H1 (cell line): Measurements from ENCODE around the gene CPA1. TPM values are rescaled to one million over a fixed set of nuclear protein-coding genes. Genes with fewer than 3 reads are reported as not detected.

Source experiments
- CTCF ChIA-PET: fragments of 300-600 bp; sonication (Branson Sonifier 250); formaldehyde crosslinking; loops from one replicate; lab custom pipeline; 2021; ENCODE audit not compliant: partially characterized antibody; lab: Charles Lee
- POLR2A ChIA-PET: fragments of 300-600 bp; sonication (Branson Sonifier 250); formaldehyde crosslinking; loops from one replicate; lab custom pipeline; 2021; ENCODE audit warnings: inconsistent platforms; ENCODE audit not compliant: partially characterized antibody; lab: Charles Lee
- DNase-seq, 2 experiments: peaks; one replicate each; pipeline versions ENCODE4 v3.0.0 to v3.0.0-alpha.2; 2010 to 2022; ENCODE audit warnings: low spot score in 2 of 2, low read depth in 1 of 2, mixed read lengths in 1 of 2
- FAIRE-seq: peaks from 2 replicates; lab custom pipeline; 2011; peaks lifted over from hg19 to GRCh38; lab: Jason Lieb, UNC
- H2AFZ ChIP-seq: 2 replicates; pipeline ENCODE4 v1.8.1; 2012; ENCODE audit warnings: low read length, inconsistent platforms
- H2AK5ac ChIP-seq: 2 replicates; pipeline ENCODE4 v1.6.1; 2013; ENCODE audit warnings: low read depth, low read length
- H2BK120ac ChIP-seq: replicated peaks from 2 replicates; pipeline ENCODE3; 2013; ENCODE audit warnings: low read depth, low read length, inconsistent platforms
- H2BK12ac ChIP-seq: 2 replicates; pipeline ENCODE4 v1.6.1; 2013; ENCODE audit warnings: low read depth, low read length
- H2BK15ac ChIP-seq: 2 replicates; pipeline ENCODE4 v1.6.1; 2013; ENCODE audit warnings: low read length
- H2BK20ac ChIP-seq: 2 replicates; pipeline ENCODE4 v1.6.1; 2013; ENCODE audit warnings: low read length
- H2BK5ac ChIP-seq: 2 replicates; pipeline ENCODE4 v1.6.1; 2013; ENCODE audit warnings: low read depth, low read length
- H3K14ac ChIP-seq: 2 replicates; pipeline ENCODE4 v1.6.1; 2013; ENCODE audit warnings: inconsistent platforms; ENCODE audit not compliant: insufficient read length
- H3K18ac ChIP-seq: 2 replicates; pipeline ENCODE4 v1.6.1; 2013; ENCODE audit warnings: low read length; ENCODE audit errors: extremely low read depth
- H3K23ac ChIP-seq: 2 replicates; pipeline ENCODE4 v1.6.1; 2013; ENCODE audit warnings: inconsistent platforms; ENCODE audit not compliant: insufficient read length
- H3K23me2 ChIP-seq: 2 replicates; pipeline ENCODE4 v1.6.1; 2013; ENCODE audit warnings: low read depth, low read length
- H3K27ac ChIP-seq: 2 replicates; pipeline ENCODE4 v1.6.1; 2011; ENCODE audit warnings: low read depth, low read length, inconsistent platforms
- H3K27me3 ChIP-seq, 4 experiments: replicated peaks in 1 of 4; 1 replicate in 1 of 4; 2 replicates in 3 of 4; pipeline versions ENCODE4 v1.6.1 to v1.8.1; 2011 to 2013; ENCODE audit warnings: low read length in 3 of 4, mild to moderate bottlenecking in 3 of 4, inconsistent platforms in 2 of 4, mixed read lengths in 2 of 4, moderate library complexity in 1 of 4; ENCODE audit not compliant: control insufficient read depth in 3 of 4, insufficient read depth in 3 of 4; ENCODE audit errors: extremely low read depth in 1 of 4
- H3K36me3 ChIP-seq, 4 experiments: 2 replicates each; pipeline versions ENCODE4 v1.6.1 to v1.8.1; 2011 to 2013; ENCODE audit warnings: mild to moderate bottlenecking in 4 of 4, low read length in 3 of 4, moderate library complexity in 2 of 4, control low read depth in 1 of 4, inconsistent platforms in 1 of 4; ENCODE audit not compliant: insufficient read depth in 4 of 4, control insufficient read depth in 2 of 4
- H3K4ac ChIP-seq: replicated peaks from 2 replicates; pipeline ENCODE3; 2013; ENCODE audit warnings: low read length, low read depth, mixed read lengths, inconsistent platforms; ENCODE audit not compliant: insufficient read length
- H3K4me1 ChIP-seq, 4 experiments: replicated peaks in 1 of 4; 1 replicate in 1 of 4; 2 replicates in 3 of 4; pipeline versions ENCODE4 v1.6.1 to v1.8.1; 2011 to 2013; ENCODE audit warnings: low read length in 3 of 4, inconsistent platforms in 2 of 4, mixed read lengths in 1 of 4; ENCODE audit not compliant: insufficient read depth in 4 of 4, control insufficient read depth in 3 of 4
- H3K4me2 ChIP-seq, 2 experiments: 2 replicates each; pipeline versions ENCODE4 v1.6.1 to v1.8.1; 2011 to 2013; ENCODE audit warnings: low read depth in 2 of 2, low read length in 2 of 2, control low read depth in 1 of 2, inconsistent platforms in 1 of 2, mild to moderate bottlenecking in 1 of 2; ENCODE audit not compliant: insufficient read depth in 1 of 2
- H3K4me3 ChIP-seq, 4 experiments: fragments of 200-600, 300-600 bp in 1 of 4; sonication (generic), shearing (Covaris generic), sonication (Bioruptor Twin) in 1 of 4; 2 replicates each; pipeline versions ENCODE4 v1.5.1 to v1.8.1; 2011 to 2016; ENCODE audit warnings: low read length in 4 of 4, low read depth in 3 of 4, control low read depth in 2 of 4, inconsistent platforms in 2 of 4, mild to moderate bottlenecking in 2 of 4, mixed read lengths in 1 of 4, moderate library complexity in 1 of 4; ENCODE audit not compliant: insufficient read depth in 2 of 4; ENCODE audit errors: extremely low read depth in 1 of 4
- H3K56ac ChIP-seq: replicated peaks from 2 replicates; pipeline ENCODE3; 2013; ENCODE audit warnings: low read depth, mild to moderate bottlenecking, mixed read lengths, low read length, inconsistent platforms; ENCODE audit not compliant: insufficient read length
- H3K79me1 ChIP-seq: 2 replicates; pipeline ENCODE4 v1.6.1; 2013; ENCODE audit warnings: low read depth, low read length, control low read depth
- H3K79me2 ChIP-seq, 2 experiments: 2 replicates each; pipeline versions ENCODE4 v1.6.1 to v1.8.1; 2012 to 2013; ENCODE audit warnings: low read length in 2 of 2, mild to moderate bottlenecking in 2 of 2, inconsistent platforms in 1 of 2; ENCODE audit not compliant: insufficient read depth in 2 of 2, control insufficient read depth in 1 of 2
- H3K9ac ChIP-seq, 4 experiments: replicated peaks in 1 of 4; 1 replicate in 1 of 4; 2 replicates in 3 of 4; pipeline versions ENCODE4 v1.6.1 to v1.8.1; 2011 to 2013; ENCODE audit warnings: low read depth in 3 of 4, low read length in 3 of 4, control low read depth in 2 of 4, mild to moderate bottlenecking in 2 of 4, moderate library complexity in 2 of 4, inconsistent platforms in 1 of 4; ENCODE audit errors: extremely low read depth in 1 of 4
- H3K9me3 ChIP-seq, 2 experiments: 2 replicates each; pipeline versions ENCODE4 v1.6.1 to v1.8.1; 2012 to 2013; ENCODE audit warnings: mild to moderate bottlenecking in 2 of 2, moderate library complexity in 2 of 2, control low read depth in 1 of 2, inconsistent platforms in 1 of 2, low read depth in 1 of 2, low read length in 1 of 2, mixed read lengths in 1 of 2; ENCODE audit not compliant: insufficient read depth in 2 of 2
- H4K20me1 ChIP-seq, 2 experiments: replicated peaks in 1 of 2; 2 replicates each; pipeline versions ENCODE3 to v1.8.1; 2011 to 2013; ENCODE audit warnings: inconsistent platforms in 2 of 2, low read length in 2 of 2, mild to moderate bottlenecking in 1 of 2; ENCODE audit not compliant: insufficient read depth in 2 of 2, control insufficient read depth in 1 of 2
- H4K5ac ChIP-seq: 2 replicates; pipeline ENCODE4 v1.6.1; 2013; ENCODE audit warnings: low read length, low read depth, mixed read lengths, inconsistent platforms; ENCODE audit not compliant: insufficient read length
- H4K8ac ChIP-seq: 2 replicates; pipeline ENCODE4 v1.8.0; 2013; ENCODE audit warnings: mild to moderate bottlenecking, moderate library complexity, low read length, inconsistent platforms; ENCODE audit not compliant: insufficient read depth; ENCODE audit errors: extremely low read depth
- H4K91ac ChIP-seq: replicated peaks from 2 replicates; pipeline ENCODE3; 2013; ENCODE audit warnings: low read length, mixed read lengths, inconsistent platforms; ENCODE audit not compliant: insufficient read length
- CBX5 ChIP-seq: fragments of 300-800, 300-1000 bp; sonication (generic); IDR thresholded peaks from 2 replicates; pipeline ENCODE4 v1.7.1; 2016; ENCODE audit warnings: antibody characterized with exemption, low read length, low read depth
- CREB1 ChIP-seq: IDR thresholded peaks from 2 replicates; pipeline ENCODE4 v1.6.1; 2012; ENCODE audit warnings: inconsistent platforms
- CTCF ChIP-seq, 3 experiments: IDR thresholded peaks; 1 replicate in 2 of 3; 2 replicates in 1 of 3; pipeline versions ENCODE4 v1.5.1 to v1.6.1; 2011; ENCODE audit warnings: low read length in 3 of 3, mild to moderate bottlenecking in 3 of 3, inconsistent platforms in 2 of 3, low read depth in 1 of 3, moderate library complexity in 1 of 3; ENCODE audit not compliant: insufficient read depth in 1 of 3; ENCODE audit errors: control extremely low read depth in 1 of 3
- E2F6 ChIP-seq: IDR thresholded peaks from 2 replicates; pipeline ENCODE4 v1.6.1; 2012; ENCODE audit warnings: inconsistent platforms
- MAX ChIP-seq: IDR thresholded peaks from 2 replicates; pipeline ENCODE4 v1.6.1; 2012; ENCODE audit warnings: inconsistent platforms
- RAD21 ChIP-seq, 2 experiments: IDR thresholded peaks in 1 of 2; conservative IDR thresholded peaks in 1 of 2; 2 replicates each; pipeline ENCODE4 v1.6.1; 2011; ENCODE audit warnings: low read depth in 2 of 2, low read length in 2 of 2, improper control_type of control experiment in 1 of 2, inconsistent platforms in 1 of 2, mild to moderate bottlenecking in 1 of 2, moderate library complexity in 1 of 2
- YY1 ChIP-seq: IDR thresholded peaks from 2 replicates; pipeline ENCODE4 v1.6.1; 2011; ENCODE audit warnings: low read depth, mild to moderate bottlenecking, low read length
- WGBS, 2 experiments: shearing (Covaris generic) in 1 of 2; methylation state at CpG; one replicate each; pipeline versions ENCODE4 v1.1.6 to v1.1.7; 2013 to 2015; ENCODE audit warnings: low lambda C conversion rate in 2 of 2, mixed read lengths in 2 of 2, inconsistent platforms in 1 of 2, low coverage in 1 of 2, missing lambda C conversion rate in 1 of 2; ENCODE audit not compliant: insufficient replicate concordance in 2 of 2, insufficient coverage in 1 of 2, insufficient read length in 1 of 2; ENCODE audit errors: extremely low coverage in 1 of 2, missing lambda C conversion rate in 1 of 2; 5-methylcytosine and 5-hydroxymethylcytosine counted together
- polyA plus RNA-seq, 7 experiments: library from polyadenylated mRNA; depleted of rRNA in 3 of 7; stranded (reverse) in 5 of 7; unstranded in 2 of 7; fragments of >200 nt in 5 of 7; fragments of 200-250 nt in 2 of 7; gene quantifications; 1 replicate in 5 of 7; 2 replicates in 1 of 7; 4 replicates in 1 of 7; pipeline versions ENCODE4 v1.2.1 to v1.2.3, GENCODE V29; 2011 to 2013; ENCODE audit warnings: missing spikeins in 2 of 7, mixed read lengths in 2 of 7
- total RNA-seq: library from RNA; stranded (reverse); fragmentation: NEBNext Ultra II Directional; extraction: Animal tissue kit (Norgen Biotek cat#: 25700); gene quantifications from 2 replicates; pipeline ENCODE4 v1.2.1, GENCODE V29; 2021

CPA1 gene
- total and polyA plus RNA-seq, 2 of the 8 experiments (the other 6 are each of a cell fraction or from before 2014, with no cell fraction given): not detected

GRCh38 chr7:130381468-130382312, 1.4 kb downstream of the CPA1 start:
- Histone ChIP-seq H3K4me2 (no peak overlapping the region), H3K4me1 (peaks cover 0 to 2% (median 0%) of the 10 kb centered on the region in 4 experiments; a peak in 1 of 7 replicates), H2AK5ac (0 out of 2 replicates have a peak overlapping the region, but pooled peaks have one; percentile 53), H2BK120ac (no peak overlapping the region), H3K23me2 (no peaks in the 10 kb centered on the region; the same call in 1 of the 2 replicates), H3K14ac (no peak overlapping the region), H3K18ac (no peak overlapping the region; the same call in 1 of the 2 replicates), H4K91ac (no peak overlapping the region), H3K27me3 (no peaks in the 10 kb centered on the region; a peak in 1 of 7 replicates), H4K20me1 (no peaks in the 10 kb centered on the region), H4K8ac (peak overlapping the region; percentile 39; the same call in 1 of the 2 replicates), H3K36me3 (no peaks in the 10 kb centered on the region), H3K9ac (no peak overlapping the region), H3K27ac (no peak overlapping the region), H4K5ac (no peak overlapping the region), H2BK15ac (no peak overlapping the region), H2BK20ac (no peak overlapping the region), H3K9me3 (peaks cover 6% of the 10 kb centered on the region in 2 experiments), H2AFZ (no peak overlapping the region), H3K79me1 (no peaks in the 10 kb centered on the region), H2BK12ac (no peak overlapping the region), H3K56ac (no peak overlapping the region), H2BK5ac (no peak overlapping the region), H3K23ac (no peak overlapping the region), H3K4me3 (no peak overlapping the region), H3K4ac (no peak overlapping the region), H3K79me2 (no peaks in the 10 kb centered on the region)
- FAIRE-seq (no peak), DNase-seq (peak; percentile 36 to 83)
- POLR2A ChIA-PET: interaction anchor here (0.7 to 1.6 kb wide), 5 partner anchors 9 to 152 kb away, joined by 3 read pairs; no protein-coding TSS in a partner anchor
- CTCF ChIA-PET: interaction anchor here (0.9 to 5.7 kb wide), 23 partner anchors 11 to 118 kb away, joined by 3 to 59 read pairs (median 4); partner anchors contain the start of gene CPA5
- WGBS, 2 experiments: 84% methylated on average over 41 of the region's 41 CpGs; no CpG with 5 or more reads in 1 of the 2 experiments
- TF ChIP-seq MAX: peak; percentile 71
- TF ChIP-seq RAD21 (IDR thresholded peaks at IDR 0.05 in 1 of 2, conservative IDR thresholded peaks at IDR 0.05 in 1 of 2; ENCODE audit: low read depth in 2 of 2, low read length in 2 of 2): peak; percentile 49 to 69
- TF ChIP-seq CBX5: no peak
- peak; percentile 10; the same call in 1 of the 2 replicates for TF ChIP-seq E2F6
- peak; percentile 75 to 80 (median 78) for TF ChIP-seq CTCF (IDR thresholded peaks at IDR 0.05; ENCODE audit: control extremely low read depth in 1 of 3, insufficient read depth in 1 of 3, low read depth in 1 of 3, low read length in 3 of 3)
- TF ChIP-seq CREB1: 0 out of 2 replicates have a peak, but pooled peaks have one; percentile 17
- TF ChIP-seq YY1: peak; percentile 57; the same call in 1 of the 2 replicates
